Upper lobe of left lung (tissue), 4 donors: ENCODE results near the gene CYBC1.

ENCODE experiments used
- EP300 ChIP-seq, 4 donors: sonication (generic); formaldehyde crosslinking; IDR thresholded peaks; one replicate each; pipeline ENCODE4 v1.5.1; 2017; ENCODE audit warnings: antibody characterized with exemption in 4 of 4, control low read depth in 2 of 4
- POLR2A ChIP-seq, 4 donors: fragments of 450-650 bp; IDR thresholded peaks; one replicate each; pipeline ENCODE4 v1.5.1; 2016 to 2017; ENCODE audit warnings: antibody characterized with exemption in 4 of 4, mild to moderate bottlenecking in 2 of 4
- POLR2AphosphoS5 ChIP-seq, 2 donors: sonication (generic); formaldehyde crosslinking; IDR thresholded peaks; one replicate each; pipeline ENCODE4 v1.5.1; 2017; ENCODE audit warnings: antibody characterized with exemption in 2 of 2
- TF ChIP-seq, protein P1 (sequence below), 6 experiments: fragments of 450-650 bp in 4 of 6; fragments of 200-600 bp in 2 of 6; sonication (generic) in 2 of 6; IDR thresholded peaks; one replicate each; pipeline ENCODE4 v1.5.1; 2016 to 2019; ENCODE audit warnings: antibody characterized with exemption in 6 of 6

GRCh38 chr17:82416264-82416663, 34.3 kb downstream of the CYBC1 start:
- TF ChIP-seq, protein P1, sequence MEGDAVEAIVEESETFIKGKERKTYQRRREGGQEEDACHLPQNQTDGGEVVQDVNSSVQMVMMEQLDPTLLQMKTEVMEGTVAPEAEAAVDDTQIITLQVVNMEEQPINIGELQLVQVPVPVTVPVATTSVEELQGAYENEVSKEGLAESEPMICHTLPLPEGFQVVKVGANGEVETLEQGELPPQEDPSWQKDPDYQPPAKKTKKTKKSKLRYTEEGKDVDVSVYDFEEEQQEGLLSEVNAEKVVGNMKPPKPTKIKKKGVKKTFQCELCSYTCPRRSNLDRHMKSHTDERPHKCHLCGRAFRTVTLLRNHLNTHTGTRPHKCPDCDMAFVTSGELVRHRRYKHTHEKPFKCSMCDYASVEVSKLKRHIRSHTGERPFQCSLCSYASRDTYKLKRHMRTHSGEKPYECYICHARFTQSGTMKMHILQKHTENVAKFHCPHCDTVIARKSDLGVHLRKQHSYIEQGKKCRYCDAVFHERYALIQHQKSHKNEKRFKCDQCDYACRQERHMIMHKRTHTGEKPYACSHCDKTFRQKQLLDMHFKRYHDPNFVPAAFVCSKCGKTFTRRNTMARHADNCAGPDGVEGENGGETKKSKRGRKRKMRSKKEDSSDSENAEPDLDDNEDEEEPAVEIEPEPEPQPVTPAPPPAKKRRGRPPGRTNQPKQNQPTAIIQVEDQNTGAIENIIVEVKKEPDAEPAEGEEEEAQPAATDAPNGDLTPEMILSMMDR (IDR thresholded peaks at IDR 0.05) = no peak
- TF ChIP-seq POLR2AphosphoS5 (IDR thresholded peaks at IDR 0.05) (no peak), POLR2A (IDR thresholded peaks at IDR 0.05) (no peak), EP300 (IDR thresholded peaks at IDR 0.05) (no peak)
